Hepatocyte (in vitro differentiated cells): Measurements from ENCODE around the gene RPS5. TPM values are rescaled to one million over a fixed set of nuclear protein-coding genes. Genes with fewer than 3 reads are reported as not detected.

Source experiments
- DNase-seq: peaks from one replicate; pipeline ENCODE4 v3.0.0-alpha.2; 2016; ENCODE audit warnings: low spot score
- H2AFZ ChIP-seq: fragments of 200-600 bp; sonication (generic); 2 replicates; pipeline ENCODE4 v1.6.0; 2016; ENCODE audit warnings: antibody characterized with exemption, mild to moderate bottlenecking
- H3K27ac ChIP-seq: fragments of 200-600 bp; sonication (generic); 2 replicates; pipeline ENCODE4 v1.5.1; 2016; ENCODE audit warnings: mild to moderate bottlenecking
- H3K27me3 ChIP-seq: fragments of 200-600 bp; sonication (generic); 2 replicates; pipeline ENCODE4 v1.6.1; 2016
- H3K36me3 ChIP-seq: fragments of 200-600 bp; sonication (generic); replicated peaks from 2 replicates; pipeline ENCODE4 v1.5.1; 2016; ENCODE audit warnings: low read depth; ENCODE audit not compliant: insufficient read depth
- H3K4me1 ChIP-seq: fragments of 200-600 bp; sonication (generic); 2 replicates; pipeline ENCODE4 v1.5.1; 2016; ENCODE audit warnings: mild to moderate bottlenecking, moderate library complexity; ENCODE audit not compliant: insufficient read depth
- H3K4me2 ChIP-seq: fragments of 200-600 bp; sonication (generic); 2 replicates; pipeline ENCODE4 v1.6.0; 2016
- H3K4me3 ChIP-seq: fragments of 200-600 bp; sonication (generic); 2 replicates; pipeline ENCODE4 v1.5.1; 2016; ENCODE audit warnings: mild to moderate bottlenecking
- H3K79me2 ChIP-seq: fragments of 200-600 bp; sonication (generic); 2 replicates; pipeline ENCODE4 v1.6.0; 2017; ENCODE audit warnings: mild to moderate bottlenecking
- H3K9me2 ChIP-seq: fragments of 200-600 bp; sonication (generic); replicated peaks from 2 replicates; pipeline ENCODE4 v1.6.0; 2017; ENCODE audit warnings: mild to moderate bottlenecking; ENCODE audit not compliant: insufficient read depth
- H3K9me3 ChIP-seq: fragments of 200-600 bp; sonication (generic); 2 replicates; pipeline ENCODE4 v1.5.1; 2016; ENCODE audit warnings: low read depth, mild to moderate bottlenecking
- H4K20me1 ChIP-seq: fragments of 200-600 bp; sonication (generic); 2 replicates; pipeline ENCODE4 v1.6.0; 2016; ENCODE audit warnings: mild to moderate bottlenecking; ENCODE audit not compliant: insufficient read depth, poor library complexity, severe bottlenecking
- EZH2 ChIP-seq: fragments of 200-600 bp; sonication (generic); IDR thresholded peaks from 2 replicates; pipeline ENCODE4 v1.6.1; 2016; ENCODE audit warnings: antibody characterized with exemption, mild to moderate bottlenecking, borderline replicate concordance
- EZH2phosphoT487 ChIP-seq: fragments of 200-600 bp; sonication (generic); IDR thresholded peaks from one replicate; pipeline ENCODE4 v1.6.1; 2018; ENCODE audit warnings: antibody characterized with exemption, mild to moderate bottlenecking, low read depth, moderate library complexity; ENCODE audit not compliant: unreplicated experiment, severe bottlenecking
- WGBS: methylation state at CpG from one replicate; pipeline ENCODE4 v1.1.6; 2016; ENCODE audit warnings: low lambda C conversion rate; ENCODE audit errors: missing lambda C conversion rate; 5-methylcytosine and 5-hydroxymethylcytosine counted together
- polyA plus RNA-seq: library from polyadenylated mRNA; unstranded; fragments of >200 nt; fragmentation: Nextera tagmentation; extraction: Ambion mirVana; gene quantifications from 2 replicates; pipeline ENCODE4 v1.2.1, GENCODE V29; 2016
- total RNA-seq: library from RNA; depleted of rRNA; stranded (reverse); fragments of >200 nt; gene quantifications from 2 replicates; pipeline ENCODE4 v1.2.3, GENCODE V29; 2014
- TF ChIP-seq, protein P1 (sequence below): fragments of 200-600 bp; sonication (generic); IDR thresholded peaks from 2 replicates; pipeline ENCODE4 v1.5.1; 2016; ENCODE audit warnings: antibody characterized with exemption, mild to moderate bottlenecking; ENCODE audit not compliant: poor library complexity

The RPS5 gene
- total and polyA plus RNA-seq, 2 experiments from 2014 or later: 565 to 1,644 TPM

GRCh38 chr19:58388175-58388526 lies 1.1 kb downstream of the RPS5 start:
- WGBS: 88% methylated on average over 3 of the region's 3 CpGs
- no peak overlapping the region for H3K27ac ChIP-seq
- H3K79me2 ChIP-seq: peaks cover 44% of the 10 kb centered on the region
- no peaks in the 10 kb centered on the region for H3K27me3 ChIP-seq
- H3K9me2 ChIP-seq: no peaks in the 10 kb centered on the region
- no peak overlapping the region for H2AFZ ChIP-seq
- peak overlapping the region; percentile 95 for H3K4me2 ChIP-seq
- TF ChIP-seq EZH2: no peak
- no peak for TF ChIP-seq EZH2phosphoT487
- TF ChIP-seq, protein P1, sequence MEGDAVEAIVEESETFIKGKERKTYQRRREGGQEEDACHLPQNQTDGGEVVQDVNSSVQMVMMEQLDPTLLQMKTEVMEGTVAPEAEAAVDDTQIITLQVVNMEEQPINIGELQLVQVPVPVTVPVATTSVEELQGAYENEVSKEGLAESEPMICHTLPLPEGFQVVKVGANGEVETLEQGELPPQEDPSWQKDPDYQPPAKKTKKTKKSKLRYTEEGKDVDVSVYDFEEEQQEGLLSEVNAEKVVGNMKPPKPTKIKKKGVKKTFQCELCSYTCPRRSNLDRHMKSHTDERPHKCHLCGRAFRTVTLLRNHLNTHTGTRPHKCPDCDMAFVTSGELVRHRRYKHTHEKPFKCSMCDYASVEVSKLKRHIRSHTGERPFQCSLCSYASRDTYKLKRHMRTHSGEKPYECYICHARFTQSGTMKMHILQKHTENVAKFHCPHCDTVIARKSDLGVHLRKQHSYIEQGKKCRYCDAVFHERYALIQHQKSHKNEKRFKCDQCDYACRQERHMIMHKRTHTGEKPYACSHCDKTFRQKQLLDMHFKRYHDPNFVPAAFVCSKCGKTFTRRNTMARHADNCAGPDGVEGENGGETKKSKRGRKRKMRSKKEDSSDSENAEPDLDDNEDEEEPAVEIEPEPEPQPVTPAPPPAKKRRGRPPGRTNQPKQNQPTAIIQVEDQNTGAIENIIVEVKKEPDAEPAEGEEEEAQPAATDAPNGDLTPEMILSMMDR: no peak
- peak overlapping the region; percentile 60 for H3K4me3 ChIP-seq
- H4K20me1 ChIP-seq: peaks cover 11% of the 10 kb centered on the region
- no peak for DNase-seq
- peaks cover 19% of the 10 kb centered on the region for H3K4me1 ChIP-seq
- no peaks in the 10 kb centered on the region for H3K36me3 ChIP-seq
- no peaks in the 10 kb centered on the region for H3K9me3 ChIP-seq

DNA sequence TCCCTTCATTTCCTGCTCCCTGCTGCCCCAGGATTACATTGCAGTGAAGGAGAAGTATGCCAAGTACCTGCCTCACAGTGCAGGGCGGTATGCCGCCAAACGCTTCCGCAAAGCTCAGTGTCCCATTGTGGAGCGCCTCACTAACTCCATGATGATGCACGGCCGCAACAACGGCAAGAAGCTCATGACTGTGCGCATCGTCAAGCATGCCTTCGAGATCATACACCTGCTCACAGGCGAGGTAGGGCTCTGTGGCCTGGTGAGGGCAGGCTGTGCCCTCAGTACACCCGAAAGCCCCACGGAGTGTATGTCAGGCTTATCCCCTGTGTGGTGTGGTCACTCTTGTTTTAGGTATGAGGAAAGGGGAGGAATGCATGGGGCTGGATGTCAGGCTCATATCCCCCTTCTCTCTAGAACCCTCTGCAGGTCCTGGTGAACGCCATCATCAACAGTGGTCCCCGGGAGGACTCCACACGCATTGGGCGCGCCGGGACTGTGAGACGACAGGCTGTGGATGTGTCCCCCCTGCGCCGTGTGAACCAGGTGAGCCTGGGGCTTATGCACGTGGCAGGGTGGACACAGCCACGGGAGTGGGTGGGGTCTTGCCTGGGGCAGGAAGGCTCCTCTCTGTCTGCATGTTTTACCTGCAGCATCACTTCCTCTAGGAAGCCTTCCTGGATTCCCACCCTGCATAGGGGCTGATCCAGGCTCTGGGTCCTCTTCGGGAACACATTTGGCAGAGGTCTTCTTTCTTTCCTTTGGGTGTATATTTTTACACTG lies 6.1 kb downstream of the RPS5 start:
- Histone ChIP-seq H3K27ac (no peak overlapping the region), H3K27me3 (peaks cover 8% of the 10 kb centered on the region), H3K4me2 (no peak overlapping the region), H4K20me1 (peaks cover 11% of the 10 kb centered on the region), H3K9me3 (no peaks in the 10 kb centered on the region), H2AFZ (no peak overlapping the region), H3K4me1 (peaks cover 8% of the 10 kb centered on the region), H3K79me2 (peaks cover 24% of the 10 kb centered on the region), H3K9me2 (no peaks in the 10 kb centered on the region), H3K36me3 (no peaks in the 10 kb centered on the region), H3K4me3 (no peak overlapping the region)
- TF ChIP-seq, protein P1: no peak
- no peak for TF ChIP-seq EZH2
- no peak for TF ChIP-seq EZH2phosphoT487
- DNase-seq: no peak
- 96% methylated on average over 26 of the region's 26 CpGs for WGBS

DNA sequence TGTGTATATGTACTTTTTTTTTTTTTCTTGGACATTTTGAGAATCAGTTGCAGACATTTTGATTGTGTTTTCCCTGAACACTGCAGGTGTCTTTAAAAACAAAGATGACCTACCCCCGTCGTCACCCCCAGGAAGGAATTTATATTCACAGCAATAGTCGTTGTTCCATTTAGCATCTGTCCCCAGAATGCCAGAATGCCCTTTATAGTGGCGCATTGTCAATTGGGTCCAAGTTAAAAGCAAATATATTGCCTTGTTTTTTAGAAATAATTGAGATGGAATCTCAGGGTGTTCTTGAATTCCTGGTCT lies 6.6 kb downstream of the RPS5 start:
- Histone ChIP-seq H3K27me3 (peaks cover 8% of the 10 kb centered on the region), H3K79me2 (peaks cover 20% of the 10 kb centered on the region), H3K4me2 (no peak overlapping the region), H3K4me3 (no peak overlapping the region), H4K20me1 (peaks cover 11% of the 10 kb centered on the region), H3K36me3 (no peaks in the 10 kb centered on the region), H3K9me2 (no peaks in the 10 kb centered on the region), H3K9me3 (no peaks in the 10 kb centered on the region), H3K4me1 (peaks cover 5% of the 10 kb centered on the region), H2AFZ (no peak overlapping the region), H3K27ac (no peak overlapping the region)
- WGBS: 94% methylated on average over 4 of the region's 4 CpGs
- TF ChIP-seq EZH2phosphoT487: no peak
- DNase-seq: no peak

DNA sequence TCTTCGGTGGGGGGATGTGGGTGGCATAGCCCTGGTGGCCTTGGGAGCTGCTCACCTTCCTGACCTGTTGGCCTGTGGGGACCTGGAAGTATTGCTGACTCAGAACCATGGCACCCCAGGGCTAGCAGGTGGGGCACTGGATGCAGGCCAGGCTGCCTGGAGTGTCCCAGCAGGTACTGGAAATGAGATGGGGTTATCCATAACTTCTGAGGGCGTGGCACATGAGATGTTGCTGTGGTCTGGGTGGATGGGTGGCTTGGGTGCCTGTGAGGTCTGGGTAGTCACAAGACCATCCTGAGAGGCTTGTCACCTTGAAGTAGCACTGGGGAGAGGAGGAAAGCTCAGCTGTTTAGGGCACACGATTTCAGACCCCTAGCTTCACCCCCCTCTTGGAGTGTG lies 7.8 kb downstream of the RPS5 start:
- no peak for DNase-seq
- peaks cover 8% of the 10 kb centered on the region for H3K27me3 ChIP-seq
- H3K4me2 ChIP-seq: no peak overlapping the region
- H3K79me2 ChIP-seq: peaks cover 8% of the 10 kb centered on the region
- no peak overlapping the region for H3K4me3 ChIP-seq
- no peaks in the 10 kb centered on the region for H3K9me2 ChIP-seq
- H3K9me3 ChIP-seq: no peaks in the 10 kb centered on the region
- peaks cover 11% of the 10 kb centered on the region for H4K20me1 ChIP-seq
- no peaks in the 10 kb centered on the region for H3K36me3 ChIP-seq
- H2AFZ ChIP-seq: no peak overlapping the region
- peaks cover 5% of the 10 kb centered on the region for H3K4me1 ChIP-seq
- H3K27ac ChIP-seq: no peak overlapping the region
- 86% methylated on average over 3 of the region's 3 CpGs for WGBS
- TF ChIP-seq, protein P1: no peak
- no peak for TF ChIP-seq EZH2
- TF ChIP-seq EZH2phosphoT487: no peak
